SK-N-SH (cell line): ENCODE results near the gene SLC35A1. TPM values are rescaled to one million over a fixed set of nuclear protein-coding genes. Genes with fewer than 3 reads are reported as not detected.

ENCODE experiments used
- CTCF ChIA-PET: fragments of 300-600, 350-600 bp; formaldehyde crosslinking; extraction: SDS; loops from one replicate; lab custom pipeline; 2021; lab: Yijun Ruan, JAX
- POLR2A ChIA-PET: fragments of 350-600 bp; sonication (Branson Sonifier 250); formaldehyde crosslinking; extraction: SDS; loops from one replicate; lab custom pipeline; 2020; ENCODE audit warnings: antibody characterized with exemption, inconsistent platforms; lab: Yijun Ruan, JAX
- DNase-seq: peaks from one replicate; pipeline ENCODE4 v3.0.0; 2012
- H2AFZ ChIP-seq: fragments of 200-600 bp; sonication (generic); 2 replicates; pipeline ENCODE4 v1.8.1; 2016; ENCODE audit warnings: antibody characterized with exemption, mild to moderate bottlenecking, low read depth
- H3F3A ChIP-seq: fragments of 200-600 bp; sonication (generic); replicated peaks from 2 replicates; pipeline ENCODE3; 2016; ENCODE audit warnings: antibody characterized with exemption, mild to moderate bottlenecking; ENCODE audit not compliant: insufficient read depth
- H3K27ac ChIP-seq, 2 experiments: fragments of 200-500 bp in 1 of 2; fragments of 200-600 bp in 1 of 2; sonication (Bioruptor generic) in 1 of 2; sonication (generic), shearing (Covaris generic) in 1 of 2; 2 replicates each; pipeline versions ENCODE4 v1.5.1 to v1.6.1; 2014 to 2016; ENCODE audit warnings: low read depth in 2 of 2, inconsistent platforms in 1 of 2, low read length in 1 of 2, mild to moderate bottlenecking in 1 of 2, mixed read lengths in 1 of 2
- H3K27me3 ChIP-seq: fragments of 200-600 bp; sonication (generic), shearing (Covaris generic); 2 replicates; pipeline ENCODE4 v1.6.1; 2016; ENCODE audit warnings: mixed run types; ENCODE audit not compliant: insufficient read depth
- H3K36me3 ChIP-seq, 2 experiments: fragments of 200-500 bp in 1 of 2; fragments of 200-600 bp in 1 of 2; sonication (Bioruptor generic) in 1 of 2; sonication (generic) in 1 of 2; replicated peaks in 1 of 2; 2 replicates each; pipeline versions ENCODE3 to v1.5.1; 2014 to 2016; ENCODE audit warnings: low read length in 1 of 2, mild to moderate bottlenecking in 1 of 2; ENCODE audit not compliant: insufficient read depth in 2 of 2, control insufficient read depth in 1 of 2
- H3K4me1 ChIP-seq, 2 experiments: fragments of 200-500 bp in 1 of 2; fragments of 200-600 bp in 1 of 2; sonication (Bioruptor generic) in 1 of 2; sonication (generic), shearing (Covaris generic) in 1 of 2; 2 replicates each; pipeline versions ENCODE4 v1.5.1 to v1.6.1; 2014 to 2016; ENCODE audit warnings: low read depth in 1 of 2, low read length in 1 of 2, mixed run types in 1 of 2; ENCODE audit not compliant: insufficient read depth in 2 of 2, control insufficient read depth in 1 of 2
- H3K4me2 ChIP-seq: fragments of 200-600 bp; sonication (generic), shearing (Covaris generic); 2 replicates; pipeline ENCODE4 v1.6.1; 2017; ENCODE audit warnings: mixed run types
- H3K4me3 ChIP-seq, 2 experiments: fragments of 200-500 bp in 1 of 2; fragments of 200-600 bp in 1 of 2; sonication (Bioruptor generic) in 1 of 2; sonication (generic), shearing (Covaris generic) in 1 of 2; 2 replicates each; pipeline versions ENCODE4 v1.5.1 to v1.8.1; 2014 to 2016; ENCODE audit warnings: low read depth in 2 of 2, inconsistent platforms in 1 of 2, low read length in 1 of 2, mild to moderate bottlenecking in 1 of 2, mixed read lengths in 1 of 2, moderate library complexity in 1 of 2
- H3K79me2 ChIP-seq: fragments of 200-600 bp; sonication (generic); 2 replicates; pipeline ENCODE4 v1.8.1; 2017; ENCODE audit warnings: mild to moderate bottlenecking; ENCODE audit not compliant: insufficient read depth
- H3K9ac ChIP-seq: fragments of 200-600 bp; sonication (generic); 2 replicates; pipeline ENCODE4 v1.6.1; 2017; ENCODE audit warnings: mixed run types
- H3K9me2 ChIP-seq: fragments of 200-600 bp; sonication (generic); 2 replicates; pipeline ENCODE4 v1.6.1; 2017; ENCODE audit warnings: mixed run types
- H3K9me3 ChIP-seq: fragments of 200-600 bp; sonication (generic); 2 replicates; pipeline ENCODE4 v1.6.1; 2017; ENCODE audit warnings: mixed run types, mild to moderate bottlenecking, moderate library complexity
- H4K20me1 ChIP-seq: fragments of 200-600 bp; sonication (generic); 2 replicates; pipeline ENCODE4 v1.6.1; 2017; ENCODE audit warnings: mild to moderate bottlenecking, mixed run types; ENCODE audit not compliant: insufficient read depth
- ELF1 ChIP-seq: IDR thresholded peaks from 2 replicates; pipeline ENCODE4 v1.4.0; 2012
- EZH2phosphoT487 ChIP-seq: fragments of 200-600 bp; sonication (generic); IDR thresholded peaks from 2 replicates; pipeline ENCODE4 v1.6.1; 2017; ENCODE audit warnings: low read depth, mixed run types, mild to moderate bottlenecking, antibody characterized with exemption, moderate library complexity, borderline replicate concordance
- FOXJ3 ChIP-seq: sonication (generic); formaldehyde crosslinking; IDR thresholded peaks from 2 replicates; pipeline ENCODE4 v1.5.1; 2020; ENCODE audit warnings: mild to moderate bottlenecking, missing genetic modification reagents
- GABPA ChIP-seq: IDR thresholded peaks from 2 replicates; pipeline ENCODE4 v1.4.0; 2012; ENCODE audit warnings: low read depth, mild to moderate bottlenecking
- IRF3 ChIP-seq: fragments of 150-350 bp; IDR thresholded peaks from 2 replicates; pipeline ENCODE4 v1.6.1; 2016; ENCODE audit warnings: mild to moderate bottlenecking, low read depth, low read length
- POLR2AphosphoS5 ChIP-seq: IDR thresholded peaks from 2 replicates; pipeline ENCODE4 v1.6.1; 2012; ENCODE audit warnings: low read depth, low read length
- REST ChIP-seq: IDR thresholded peaks from 2 replicates; pipeline ENCODE4 v1.6.1; 2012; ENCODE audit warnings: mild to moderate bottlenecking, low read depth, low read length, moderate library complexity
- RFX5 ChIP-seq: IDR thresholded peaks from 2 replicates; pipeline ENCODE4 v1.6.1; 2012; ENCODE audit warnings: mild to moderate bottlenecking, improper control_type of control experiment, low read length
- RXRA ChIP-seq: IDR thresholded peaks from 2 replicates; pipeline ENCODE4 v1.4.0; 2012; ENCODE audit warnings: low read depth, mild to moderate bottlenecking, borderline replicate concordance
- TAF1 ChIP-seq: IDR thresholded peaks from 2 replicates; pipeline ENCODE4 v1.6.1; 2012; ENCODE audit warnings: low read depth, mild to moderate bottlenecking, low read length, moderate library complexity, borderline replicate concordance
- TEAD4 ChIP-seq: IDR thresholded peaks from 2 replicates; pipeline ENCODE4 v1.4.0; 2012; ENCODE audit warnings: mild to moderate bottlenecking, borderline replicate concordance; ENCODE audit not compliant: insufficient read depth
- USF1 ChIP-seq: IDR thresholded peaks from 2 replicates; pipeline ENCODE4 v1.4.0; 2012; ENCODE audit warnings: low read depth, borderline replicate concordance
- polyA plus RNA-seq, 3 experiments: library from polyadenylated mRNA; depleted of rRNA; stranded (reverse); fragments of >200 nt; gene quantifications; 2 replicates each; pipeline ENCODE4 v1.2.3, GENCODE V29; 2012

The SLC35A1 gene
- polyA plus RNA-seq, 1 of the 3 experiments (the other 2 are of a cell fraction), result 9.2 TPM

- Histone ChIP-seq H3K9me2 (no peaks in the 10 kb centered on the region), H3F3A (no peaks in the 10 kb centered on the region), H4K20me1 (no peaks in the 10 kb centered on the region), H3K4me3 (no peak overlapping the region), H3K27me3 (no peaks in the 10 kb centered on the region), H3K4me1 (no peaks in the 10 kb centered on the region), H3K9me3 (no peaks in the 10 kb centered on the region), H3K27ac (no peak overlapping the region), H3K79me2 (peaks cover 12% of the 10 kb centered on the region; the same call in 1 of the 2 replicates), H3K36me3 (peaks cover 62% of the 10 kb centered on the region in 2 experiments), H3K4me2 (no peak overlapping the region), H2AFZ (no peak overlapping the region), H3K9ac (no peak overlapping the region)
- POLR2A ChIA-PET, result no interaction called here
- CTCF ChIA-PET, result no interaction called here
- TF ChIP-seq ELF1, result no peak
- no peak for TF ChIP-seq TEAD4
- no peak for TF ChIP-seq RXRA
- no peak for TF ChIP-seq FOXJ3
- TF ChIP-seq POLR2AphosphoS5, result no peak
- TF ChIP-seq RFX5, result no peak
- TF ChIP-seq IRF3, result no peak
- no peak for TF ChIP-seq TAF1
- TF ChIP-seq EZH2phosphoT487, result no peak
- no peak for TF ChIP-seq GABPA
- TF ChIP-seq USF1, result no peak
- DNase-seq, result no peak
These were observed 82.7 kb downstream of the SLC35A1 start for GRCh38 chr6:87555506-87555905.

GRCh38 chr6:87558446-87558845, 85.7 kb downstream of the SLC35A1 start:
- Histone ChIP-seq H3K36me3 (peaks cover 64 to 65% of the 10 kb centered on the region in 2 experiments), H3K9ac (no peak overlapping the region)
- CTCF ChIA-PET, result no interaction called here

More at GRCh38 chr6:87558446-87558845, 85.7 kb downstream of the SLC35A1 start:
- Histone ChIP-seq H3K27ac (no peak overlapping the region), H3K4me3 (no peak overlapping the region), H3K27me3 (no peaks in the 10 kb centered on the region), H3K79me2 (peaks cover 12% of the 10 kb centered on the region; the same call in 1 of the 2 replicates), H3F3A (no peaks in the 10 kb centered on the region), H3K9me2 (no peaks in the 10 kb centered on the region), H3K4me1 (no peaks in the 10 kb centered on the region), H4K20me1 (no peaks in the 10 kb centered on the region), H2AFZ (no peak overlapping the region), H3K9me3 (no peaks in the 10 kb centered on the region), H3K4me2 (no peak overlapping the region)
- no peak for DNase-seq
- POLR2A ChIA-PET, result no interaction called here
- TF ChIP-seq REST, result no peak
